HepG2 (cell line): Measurements from ENCODE around the gene EMC9. TPM values are rescaled to one million over a fixed set of nuclear protein-coding genes. Genes with fewer than 3 reads are reported as not detected.

Experiments used
- AGO2 ChIP-seq: fragments of 200-400 bp; formaldehyde crosslinking; optimal IDR thresholded peaks from 2 replicates; pipeline ENCODE3; 2017; ENCODE audit warnings: mild to moderate bottlenecking, low read depth, low read length, moderate library complexity
- MTA1 ChIP-seq: sonication (generic); formaldehyde crosslinking; IDR thresholded peaks from 2 replicates; pipeline ENCODE4 v1.4.0; 2020; ENCODE audit warnings: missing genetic modification reagents, mild to moderate bottlenecking, borderline replicate concordance
- PHF20 ChIP-seq: sonication (generic); formaldehyde crosslinking; IDR thresholded peaks from 2 replicates; pipeline ENCODE4 v1.5.0; 2020; ENCODE audit warnings: mild to moderate bottlenecking, missing genetic modification reagents
- RBAK ChIP-seq: sonication (generic); formaldehyde crosslinking; IDR thresholded peaks from 2 replicates; pipeline ENCODE4 v1.5.1; 2020; ENCODE audit warnings: mild to moderate bottlenecking, missing genetic modification reagents
- RFX3 ChIP-seq: IDR thresholded peaks from 2 replicates; pipeline ENCODE4 v1.6.1; 2016; ENCODE audit warnings: missing biosample characterization, missing genetic modification reagents
- SMAD3 ChIP-seq: sonication (generic); formaldehyde crosslinking; IDR thresholded peaks from 2 replicates; pipeline ENCODE4 v1.4.0; 2020; ENCODE audit warnings: missing genetic modification reagents
- SMYD3 ChIP-seq: sonication (generic); formaldehyde crosslinking; IDR thresholded peaks from 2 replicates; pipeline ENCODE4 v1.8.1; 2023; ENCODE audit warnings: mild to moderate bottlenecking, missing genetic modification reagents
- SP140L ChIP-seq: sonication (generic); formaldehyde crosslinking; IDR thresholded peaks from 2 replicates; pipeline ENCODE4 v1.4.0; 2020; ENCODE audit warnings: missing genetic modification reagents, borderline replicate concordance
- YY1 ChIP-seq: IDR thresholded peaks from 2 replicates; pipeline ENCODE4 v1.6.1; 2011; ENCODE audit warnings: low read length, low read depth, moderate library complexity, mild to moderate bottlenecking; ENCODE audit not compliant: insufficient read depth, insufficient replicate concordance
- ZNF354B ChIP-seq: sonication (generic); formaldehyde crosslinking; IDR thresholded peaks from 2 replicates; pipeline ENCODE4 v1.8.0; 2022; ENCODE audit warnings: mild to moderate bottlenecking, missing genetic modification reagents
- ZNF430 ChIP-seq: sonication (generic); formaldehyde crosslinking; IDR thresholded peaks from 2 replicates; pipeline ENCODE4 v1.9.0; 2021; ENCODE audit warnings: mild to moderate bottlenecking, missing genetic modification reagents
- ZNF556 ChIP-seq: sonication (generic); formaldehyde crosslinking; IDR thresholded peaks from 2 replicates; pipeline ENCODE4 v1.4.0; 2020; ENCODE audit warnings: mild to moderate bottlenecking, missing genetic modification reagents, borderline replicate concordance
- ZSCAN12 ChIP-seq: sonication (generic); formaldehyde crosslinking; IDR thresholded peaks from 2 replicates; pipeline ENCODE4 v1.9.0; 2021; ENCODE audit warnings: mild to moderate bottlenecking, missing genetic modification reagents
- polyA plus RNA-seq, 8 experiments: library from polyadenylated mRNA; depleted of rRNA in 3 of 8; stranded (reverse) in 7 of 8; unstranded in 1 of 8; fragments of >200 nt; fragmentation: Illumina TruSeq in 4 of 8; extraction: Trizol in 4 of 8; gene quantifications; 2 replicates each; pipeline versions ENCODE4 v1.2.1 to v1.2.3, GENCODE V29; 2011 to 2016; ENCODE audit warnings: low read depth in 4 of 8, missing spikeins in 1 of 8, mixed read lengths in 1 of 8; ENCODE audit not compliant: insufficient read depth in 1 of 8
- total RNA-seq, 5 experiments: library from RNA; depleted of rRNA; stranded (reverse); fragments of >200 nt; fragmentation: Illumina TruSeq; extraction: Trizol; gene quantifications; 2 replicates each; pipeline ENCODE4 v1.2.3, GENCODE V29; 2016; ENCODE audit warnings: low read depth in 1 of 5
- TF ChIP-seq, protein P1 (sequence below): sonication (generic); formaldehyde crosslinking; IDR thresholded peaks from 2 replicates; pipeline ENCODE4 v1.4.0; 2020; ENCODE audit warnings: low read depth, mild to moderate bottlenecking, missing genetic modification reagents
- TF ChIP-seq, protein P2 (sequence below): sonication (generic); formaldehyde crosslinking; IDR thresholded peaks from 2 replicates; pipeline ENCODE4 v1.4.0; 2020; ENCODE audit warnings: mild to moderate bottlenecking, missing genetic modification reagents, borderline replicate concordance
- TF ChIP-seq, protein P3 (sequence below): sonication (generic); formaldehyde crosslinking; conservative IDR thresholded peaks from 2 replicates; pipeline ENCODE4 v1.8.1; 2023; ENCODE audit warnings: missing genetic modification reagents
- TF ChIP-seq, protein P4 (sequence below): sonication (generic); formaldehyde crosslinking; IDR thresholded peaks from 2 replicates; pipeline ENCODE4 v1.4.0; 2020; ENCODE audit warnings: mild to moderate bottlenecking, low read depth, missing genetic modification reagents
- TF ChIP-seq, protein P5 (sequence below): IDR thresholded peaks from 2 replicates; pipeline ENCODE4 v1.6.1; 2016; ENCODE audit warnings: low read depth
- TF ChIP-seq, protein P6 (sequence below), 2 experiments: sonication (generic) in 1 of 2; formaldehyde crosslinking in 1 of 2; IDR thresholded peaks; 2 replicates each; pipeline versions ENCODE4 v1.5.1 to v1.6.1; 2011 to 2020; ENCODE audit warnings: borderline replicate concordance in 1 of 2, low read depth in 1 of 2, low read length in 1 of 2, mild to moderate bottlenecking in 1 of 2, missing genetic modification reagents in 1 of 2, moderate library complexity in 1 of 2

EMC9 gene
- total and polyA plus RNA-seq, 2 of the 13 experiments (the other 11 are each of a cell fraction or from before 2014, with no cell fraction given) = 60.5 to 78.7 TPM

DNA sequence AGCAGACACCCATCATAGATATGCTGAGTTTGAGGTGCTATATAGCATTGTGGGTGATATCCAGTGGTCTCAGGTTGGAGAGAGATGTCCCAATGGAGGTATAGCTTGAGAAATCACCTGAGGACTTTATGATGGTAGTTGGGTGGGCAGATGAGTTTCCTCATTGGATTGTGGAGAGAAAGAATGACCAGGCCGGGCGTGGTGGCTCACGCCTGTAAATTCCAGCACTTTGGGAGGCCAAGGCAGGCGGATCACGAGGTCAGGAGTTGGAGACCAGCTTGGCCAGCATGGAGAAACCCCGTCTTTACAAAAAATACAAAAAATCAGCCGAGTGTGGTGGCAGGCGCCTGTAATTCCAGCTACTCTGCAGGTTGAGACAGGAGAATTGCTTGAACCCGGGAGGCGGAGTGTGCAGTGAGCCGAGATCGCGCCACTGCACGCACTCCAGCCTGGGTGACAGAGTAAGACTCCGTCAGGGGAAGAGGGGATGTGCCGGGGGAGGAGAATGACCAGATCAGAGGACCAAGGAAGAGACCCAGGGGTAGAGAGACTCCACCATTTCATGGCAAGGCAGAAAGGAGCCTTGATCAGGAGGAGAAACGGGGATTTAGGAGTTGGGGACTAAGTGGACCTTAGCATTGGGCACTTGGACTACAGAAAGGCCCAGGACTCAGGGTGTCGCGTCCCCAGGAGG is 48.0 kb downstream of the EMC9 start (continued):
- no peak for TF ChIP-seq YY1
- TF ChIP-seq ZNF556 (CRISPR knock-in tag) = no peak
- TF ChIP-seq, protein P1, sequence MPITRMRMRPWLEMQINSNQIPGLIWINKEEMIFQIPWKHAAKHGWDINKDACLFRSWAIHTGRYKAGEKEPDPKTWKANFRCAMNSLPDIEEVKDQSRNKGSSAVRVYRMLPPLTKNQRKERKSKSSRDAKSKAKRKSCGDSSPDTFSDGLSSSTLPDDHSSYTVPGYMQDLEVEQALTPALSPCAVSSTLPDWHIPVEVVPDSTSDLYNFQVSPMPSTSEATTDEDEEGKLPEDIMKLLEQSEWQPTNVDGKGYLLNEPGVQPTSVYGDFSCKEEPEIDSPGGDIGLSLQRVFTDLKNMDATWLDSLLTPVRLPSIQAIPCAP (CRISPR knock-in tag) = 0 out of 2 replicates have a peak, but pooled peaks have one; percentile 10
- TF ChIP-seq PHF20 (CRISPR knock-in tag) = no peak
- TF ChIP-seq, protein P2, sequence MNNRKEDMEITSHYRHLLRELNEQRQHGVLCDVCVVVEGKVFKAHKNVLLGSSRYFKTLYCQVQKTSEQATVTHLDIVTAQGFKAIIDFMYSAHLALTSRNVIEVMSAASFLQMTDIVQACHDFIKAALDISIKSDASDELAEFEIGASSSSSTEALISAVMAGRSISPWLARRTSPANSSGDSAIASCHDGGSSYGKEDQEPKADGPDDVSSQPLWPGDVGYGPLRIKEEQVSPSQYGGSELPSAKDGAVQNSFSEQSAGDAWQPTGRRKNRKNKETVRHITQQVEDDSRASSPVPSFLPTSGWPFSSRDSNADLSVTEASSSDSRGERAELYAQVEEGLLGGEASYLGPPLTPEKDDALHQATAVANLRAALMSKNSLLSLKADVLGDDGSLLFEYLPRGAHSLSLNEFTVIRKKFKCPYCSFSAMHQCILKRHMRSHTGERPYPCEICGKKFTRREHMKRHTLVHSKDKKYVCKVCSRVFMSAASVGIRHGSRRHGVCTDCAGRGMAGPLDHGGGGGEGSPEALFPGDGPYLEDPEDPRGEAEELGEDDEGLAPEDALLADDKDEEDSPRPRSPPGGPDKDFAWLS (CRISPR knock-in tag) = no peak
- no peak for TF ChIP-seq SP140L (CRISPR knock-in tag)
- TF ChIP-seq ZNF354B (CRISPR knock-in tag) = no peak
- TF ChIP-seq AGO2 = no peak
- no peak for TF ChIP-seq RBAK (CRISPR knock-in tag)
- TF ChIP-seq, protein P3, sequence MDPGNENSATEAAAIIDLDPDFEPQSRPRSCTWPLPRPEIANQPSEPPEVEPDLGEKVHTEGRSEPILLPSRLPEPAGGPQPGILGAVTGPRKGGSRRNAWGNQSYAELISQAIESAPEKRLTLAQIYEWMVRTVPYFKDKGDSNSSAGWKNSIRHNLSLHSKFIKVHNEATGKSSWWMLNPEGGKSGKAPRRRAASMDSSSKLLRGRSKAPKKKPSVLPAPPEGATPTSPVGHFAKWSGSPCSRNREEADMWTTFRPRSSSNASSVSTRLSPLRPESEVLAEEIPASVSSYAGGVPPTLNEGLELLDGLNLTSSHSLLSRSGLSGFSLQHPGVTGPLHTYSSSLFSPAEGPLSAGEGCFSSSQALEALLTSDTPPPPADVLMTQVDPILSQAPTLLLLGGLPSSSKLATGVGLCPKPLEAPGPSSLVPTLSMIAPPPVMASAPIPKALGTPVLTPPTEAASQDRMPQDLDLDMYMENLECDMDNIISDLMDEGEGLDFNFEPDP = no peak
- TF ChIP-seq ZNF430 = no peak
- no peak for TF ChIP-seq SMAD3
- TF ChIP-seq SMYD3 (CRISPR knock-in tag) = no peak
- TF ChIP-seq, protein P4, sequence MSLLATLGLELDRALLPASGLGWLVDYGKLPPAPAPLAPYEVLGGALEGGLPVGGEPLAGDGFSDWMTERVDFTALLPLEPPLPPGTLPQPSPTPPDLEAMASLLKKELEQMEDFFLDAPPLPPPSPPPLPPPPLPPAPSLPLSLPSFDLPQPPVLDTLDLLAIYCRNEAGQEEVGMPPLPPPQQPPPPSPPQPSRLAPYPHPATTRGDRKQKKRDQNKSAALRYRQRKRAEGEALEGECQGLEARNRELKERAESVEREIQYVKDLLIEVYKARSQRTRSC (CRISPR knock-in tag) = no peak
- TF ChIP-seq, protein P5, sequence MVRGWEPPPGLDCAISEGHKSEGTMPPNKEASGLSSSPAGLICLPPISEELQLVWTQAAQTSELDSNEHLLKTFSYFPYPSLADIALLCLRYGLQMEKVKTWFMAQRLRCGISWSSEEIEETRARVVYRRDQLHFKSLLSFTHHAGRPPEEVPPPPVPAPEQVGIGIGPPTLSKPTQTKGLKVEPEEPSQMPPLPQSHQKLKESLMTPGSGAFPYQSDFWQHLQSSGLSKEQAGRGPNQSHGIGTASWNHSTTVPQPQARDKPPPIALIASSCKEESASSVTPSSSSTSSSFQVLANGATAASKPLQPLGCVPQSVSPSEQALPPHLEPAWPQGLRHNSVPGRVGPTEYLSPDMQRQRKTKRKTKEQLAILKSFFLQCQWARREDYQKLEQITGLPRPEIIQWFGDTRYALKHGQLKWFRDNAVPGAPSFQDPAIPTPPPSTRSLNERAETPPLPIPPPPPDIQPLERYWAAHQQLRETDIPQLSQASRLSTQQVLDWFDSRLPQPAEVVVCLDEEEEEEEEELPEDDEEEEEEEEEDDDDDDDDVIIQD = no peak
- TF ChIP-seq RFX3 (CRISPR knock-in tag) = no peak
- no peak for TF ChIP-seq MTA1
- TF ChIP-seq, protein P6, sequence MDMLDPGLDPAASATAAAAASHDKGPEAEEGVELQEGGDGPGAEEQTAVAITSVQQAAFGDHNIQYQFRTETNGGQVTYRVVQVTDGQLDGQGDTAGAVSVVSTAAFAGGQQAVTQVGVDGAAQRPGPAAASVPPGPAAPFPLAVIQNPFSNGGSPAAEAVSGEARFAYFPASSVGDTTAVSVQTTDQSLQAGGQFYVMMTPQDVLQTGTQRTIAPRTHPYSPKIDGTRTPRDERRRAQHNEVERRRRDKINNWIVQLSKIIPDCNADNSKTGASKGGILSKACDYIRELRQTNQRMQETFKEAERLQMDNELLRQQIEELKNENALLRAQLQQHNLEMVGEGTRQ (IDR thresholded peaks at IDR 0.05; ENCODE audit: low read depth, low read length) = no peak
- TF ChIP-seq, protein P6 (CRISPR knock-in tag; IDR thresholded peaks at IDR 0.05; ENCODE audit: borderline replicate concordance) = no peak
- TF ChIP-seq ZSCAN12 (CRISPR knock-in tag) = no peak
